Activated B cell treated with CpG ODN at 0.5 μM for 24 hours (primary cell): ENCODE data around the gene PRAC1. TPM values are rescaled to one million over a fixed set of nuclear protein-coding genes. Genes with fewer than 3 reads are reported as not detected.

Source experiments
- ATAC-seq: fragments of 200-7000 bp; cut with Tn5 transposase; one replicate; pipeline ENCODE4 v1.10.0; 2021; ENCODE audit warnings: low read depth, mild to moderate bottlenecking, moderate library complexity
- CTCF ChIA-PET: fragments of 350-600 bp; sonication (Branson Sonifier 250); formaldehyde crosslinking; loops from one replicate; lab custom pipeline; 2021; ENCODE audit warnings: antibody characterized with exemption; lab: Charles Lee
- POLR2A ChIA-PET: fragments of 350-600 bp; sonication (Branson Sonifier 250); formaldehyde crosslinking; loops from one replicate; lab custom pipeline; 2021; ENCODE audit warnings: antibody characterized with exemption; lab: Charles Lee
- DNase-seq: peaks from one replicate; pipeline ENCODE4 v3.0.0; 2022
- H3K27ac Mint-ChIP-seq: one replicate; pipeline ENCODE4 v1.8.0; 2020; ENCODE audit warnings: mixed read lengths
- H3K27me3 Mint-ChIP-seq: one replicate; pipeline ENCODE4 v1.8.0; 2021; ENCODE audit warnings: mixed read lengths
- H3K36me3 Mint-ChIP-seq: one replicate; pipeline ENCODE4 v1.8.0; 2021; ENCODE audit warnings: low read depth, mixed read lengths
- H3K4me1 Mint-ChIP-seq: one replicate; pipeline ENCODE4 v1.8.0; 2021; ENCODE audit warnings: mixed read lengths
- H3K4me3 Mint-ChIP-seq: one replicate; pipeline ENCODE4 v1.8.0; 2020; ENCODE audit warnings: mild to moderate bottlenecking, mixed read lengths
- H3K9me3 Mint-ChIP-seq: one replicate; pipeline ENCODE4 v1.8.0; 2020; ENCODE audit warnings: mixed read lengths
- CTCF ChIP-seq: fragments of 200-600 bp; IDR thresholded peaks from one replicate; pipeline ENCODE4 v1.8.0; 2022; ENCODE audit warnings: antibody characterized with exemption, mild to moderate bottlenecking
- intact Hi-C: fragments of 100-400 bp; cut with micrococcal nuclease; formaldehyde crosslinking; loops from one replicate; pipeline ENCODE4 v1.15.1; 2024
- total RNA-seq: library from RNA; stranded (reverse); gene quantifications from 2 replicates; pipeline ENCODE4 v1.2.3, GENCODE V29; 2022

PRAC1 gene
- total RNA-seq, 1 donor from 2014 or later, result not detected

DNA sequence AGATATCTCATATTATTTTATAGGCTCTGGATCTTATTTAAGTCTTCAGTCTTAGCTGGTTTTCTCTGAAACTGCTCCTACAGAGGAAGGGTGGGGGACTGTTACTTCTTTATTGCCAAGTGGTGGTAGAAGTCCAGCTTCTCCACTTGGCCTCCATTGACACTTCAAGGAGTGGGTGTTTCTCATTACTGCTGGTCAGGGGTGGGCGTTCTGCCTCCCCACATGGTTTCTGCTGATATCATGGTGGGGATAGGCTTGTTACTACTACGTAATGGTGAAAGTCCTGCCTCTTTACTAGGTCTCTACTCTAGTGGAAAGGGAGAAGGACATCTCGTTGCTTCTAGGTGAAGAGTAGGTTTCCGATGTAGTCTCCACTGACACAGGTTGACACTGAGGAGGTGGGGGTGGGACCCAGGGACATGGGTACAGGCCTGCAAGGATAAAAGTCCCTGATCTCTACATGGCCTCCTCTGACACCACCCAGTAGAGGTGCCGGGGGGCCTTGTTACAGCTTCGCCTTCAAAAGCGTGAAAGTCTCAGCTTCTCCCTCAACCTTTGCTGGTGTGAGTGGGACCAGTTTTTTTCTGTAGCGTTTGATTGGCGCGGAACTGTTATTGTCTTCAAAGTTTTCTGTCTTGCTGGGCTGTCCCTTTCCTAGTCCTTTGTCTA, 20.3 kb downstream of the PRAC1 start:
- intact Hi-C loops, result no loop called here
- POLR2A ChIA-PET, result no interaction called here

DNA sequence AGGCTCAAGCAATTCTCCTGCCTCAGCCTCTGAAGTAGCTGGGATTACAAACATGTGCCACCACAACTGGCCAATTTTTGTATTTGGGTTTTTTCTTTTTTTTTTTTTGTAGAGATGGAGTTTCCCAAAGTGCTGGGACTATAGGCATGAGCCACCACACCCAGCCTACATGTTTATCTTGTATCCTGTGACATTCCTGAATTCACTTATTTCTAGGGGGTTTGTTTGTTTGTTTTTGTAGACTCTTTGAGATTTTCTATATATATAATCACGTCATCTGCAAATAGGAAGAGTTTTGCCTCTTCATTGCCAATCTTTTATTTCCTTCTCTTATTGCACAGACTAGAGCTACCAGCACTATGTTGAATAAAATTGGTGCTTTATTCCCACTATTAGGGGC, 29.1 kb downstream of the PRAC1 start:
- intact Hi-C loops, result no loop called here
- H3K4me1 Mint-ChIP-seq, result no peaks in the 10 kb centered on the region
- no peak overlapping the region for H3K27ac Mint-ChIP-seq
- peaks cover 32% of the 10 kb centered on the region for H3K27me3 Mint-ChIP-seq
- POLR2A ChIA-PET, result no interaction called here
- no peak overlapping the region for H3K4me3 Mint-ChIP-seq
- ATAC-seq, result no peak
- CTCF ChIA-PET, result no interaction called here
- H3K36me3 Mint-ChIP-seq, result no peaks in the 10 kb centered on the region
- no peak for TF ChIP-seq CTCF
- DNase-seq, result no peak
- H3K9me3 Mint-ChIP-seq, result peaks cover 4% of the 10 kb centered on the region

More for the DNA sequence above, 20.3 kb downstream of the PRAC1 start:
- Mint-ChIP-seq H3K27me3 (peaks cover 47% of the 10 kb centered on the region), H3K4me3 (no peak overlapping the region), H3K36me3 (no peaks in the 10 kb centered on the region), H3K4me1 (no peaks in the 10 kb centered on the region), H3K27ac (no peak overlapping the region), H3K9me3 (no peaks in the 10 kb centered on the region)
- ATAC-seq (no peak), DNase-seq (no peak)
- TF ChIP-seq CTCF, result no peak
- CTCF ChIA-PET, result no interaction called here

GRCh38 chr17:48692049-48692448, 30.3 kb downstream of the PRAC1 start:
- CTCF ChIA-PET, result no interaction called here
- TF ChIP-seq CTCF, result no peak
- H3K27ac Mint-ChIP-seq, result no peak overlapping the region
- H3K9me3 Mint-ChIP-seq, result peaks cover 4% of the 10 kb centered on the region
- no peak for ATAC-seq
- no peaks in the 10 kb centered on the region for H3K36me3 Mint-ChIP-seq
- POLR2A ChIA-PET, result no interaction called here
- DNase-seq, result no peak
- H3K4me3 Mint-ChIP-seq, result no peak overlapping the region
- peaks cover 24% of the 10 kb centered on the region for H3K27me3 Mint-ChIP-seq
- intact Hi-C loops, result no loop called here
- H3K4me1 Mint-ChIP-seq, result no peaks in the 10 kb centered on the region

DNA sequence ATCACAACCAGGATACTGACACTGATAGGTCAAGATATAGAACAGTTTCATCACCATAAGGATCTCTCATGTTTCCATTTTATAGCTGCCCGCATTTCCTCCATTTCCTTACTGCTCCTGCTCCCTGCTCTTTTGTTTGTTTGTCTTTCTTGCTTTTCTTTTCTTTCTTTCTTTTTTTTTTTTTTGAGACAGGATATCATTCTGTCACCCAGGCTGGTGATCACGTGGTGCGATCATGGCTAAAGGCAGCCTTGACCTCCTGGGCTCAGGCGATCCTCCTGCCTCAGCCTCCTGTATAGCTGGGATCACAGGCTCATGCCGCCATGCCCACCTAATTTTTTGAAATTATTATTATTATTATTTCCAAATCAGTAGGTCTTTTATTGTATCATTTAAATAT, 31.7 kb downstream of the PRAC1 start:
- H3K9me3 Mint-ChIP-seq, result peaks cover 4% of the 10 kb centered on the region
- ChIA-PET CTCF (no interaction called here), POLR2A (no interaction called here)
- no peak overlapping the region for H3K4me3 Mint-ChIP-seq
- TF ChIP-seq CTCF, result no peak
- ATAC-seq (no peak), DNase-seq (no peak)
- H3K27me3 Mint-ChIP-seq, result peaks cover 14% of the 10 kb centered on the region
- intact Hi-C loops, result no loop called here
- H3K36me3 Mint-ChIP-seq, result no peaks in the 10 kb centered on the region
- no peaks in the 10 kb centered on the region for H3K4me1 Mint-ChIP-seq
- H3K27ac Mint-ChIP-seq, result no peak overlapping the region

- H3K27ac Mint-ChIP-seq, result no peak overlapping the region
- intact Hi-C loops, result no loop called here
These were observed 40.7 kb downstream of the PRAC1 start for GRCh38 chr17:48681609-48682008.

More at GRCh38 chr17:48681609-48682008, 40.7 kb downstream of the PRAC1 start:
- no peaks in the 10 kb centered on the region for H3K36me3 Mint-ChIP-seq
- ChIA-PET POLR2A (no interaction called here), CTCF (interaction anchor here (6.6 kb wide), 1 partner anchor 197 kb away, joined by 101 read pairs; no protein-coding TSS in a partner anchor)
- TF ChIP-seq CTCF, result no peak
- H3K27me3 Mint-ChIP-seq, result peaks cover 37% of the 10 kb centered on the region
- DNase-seq (no peak), ATAC-seq (no peak)
- no peaks in the 10 kb centered on the region for H3K9me3 Mint-ChIP-seq
- H3K4me3 Mint-ChIP-seq, result no peak overlapping the region
- H3K4me1 Mint-ChIP-seq, result peaks cover 2% of the 10 kb centered on the region
